ENCODE measurements around the gene RPS4Y1.
A peak's percentile ranks its signal among the peaks of the same experiment; 100 is the strongest.

The RPS4Y1 gene

GRCh38 chrY:2883561-2883960 is 42.2 kb downstream of the RPS4Y1 start:
- peak in 1 of 51 donors; percentile 0 for DNase-seq

DNA sequence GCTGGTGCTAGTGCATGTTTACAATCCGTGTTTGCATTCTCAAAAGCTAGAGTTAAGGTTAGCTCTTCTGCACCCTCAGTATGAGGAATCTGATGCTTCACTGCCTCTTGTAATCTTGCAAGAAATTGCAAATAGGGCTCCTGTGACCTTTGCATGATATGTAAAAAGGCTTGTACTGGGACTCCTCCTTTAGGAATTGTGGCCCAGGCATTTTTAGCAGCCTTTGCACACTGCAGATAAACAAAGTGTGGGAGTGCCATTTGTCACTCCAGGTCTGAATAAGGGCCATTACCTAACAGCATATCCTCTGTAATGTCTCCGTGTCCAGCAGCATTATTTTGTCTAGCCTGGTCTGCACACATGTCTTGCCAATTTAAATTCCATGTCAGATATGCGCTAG is 44.5 kb downstream of the RPS4Y1 start:
- no peak for DNase-seq

DNA sequence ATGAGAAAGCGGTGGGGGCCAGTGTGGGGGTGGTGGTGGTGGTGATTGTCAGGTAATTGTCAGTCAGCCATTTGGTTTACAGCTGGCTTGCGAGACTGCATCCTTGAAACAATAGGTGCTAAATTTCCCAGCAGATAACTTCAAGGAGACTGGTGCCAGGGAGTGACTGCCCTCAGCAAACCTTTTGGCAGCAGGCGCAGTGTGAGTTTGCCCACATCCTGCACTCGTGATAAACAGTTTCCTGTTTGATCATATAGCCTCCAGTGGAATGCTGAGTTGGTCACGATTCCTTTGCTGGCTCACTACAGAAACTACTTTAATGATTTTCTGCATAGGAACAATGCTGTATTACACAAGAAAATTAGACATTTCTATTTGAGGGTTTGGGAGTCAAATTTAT is 46.0 kb downstream of the RPS4Y1 start:
- DNase-seq = no peak

DNA sequence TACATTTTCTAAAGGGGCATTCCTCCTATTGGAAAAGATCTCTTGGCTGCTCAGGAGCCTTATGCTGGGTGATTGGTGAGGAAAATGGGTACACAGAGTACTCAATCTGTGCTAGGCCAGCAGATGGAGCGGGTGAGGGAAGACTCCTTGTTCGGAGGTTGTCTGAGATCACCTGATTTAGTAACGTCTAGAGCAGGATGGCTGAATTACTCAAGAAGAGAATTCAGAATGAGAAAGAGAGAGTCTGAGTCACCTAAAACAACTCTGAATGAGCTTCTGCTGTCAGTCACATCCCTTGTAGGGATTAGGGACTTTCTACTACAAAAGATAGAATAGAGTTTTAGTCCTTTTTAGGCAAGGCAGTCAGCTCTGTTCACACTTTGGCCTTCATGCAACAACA is 46.6 kb downstream of the RPS4Y1 start:
- no peak for DNase-seq

- no peak for DNase-seq
These were observed 52.1 kb downstream of the RPS4Y1 start for GRCh38 chrY:2893471-2893870.

DNA sequence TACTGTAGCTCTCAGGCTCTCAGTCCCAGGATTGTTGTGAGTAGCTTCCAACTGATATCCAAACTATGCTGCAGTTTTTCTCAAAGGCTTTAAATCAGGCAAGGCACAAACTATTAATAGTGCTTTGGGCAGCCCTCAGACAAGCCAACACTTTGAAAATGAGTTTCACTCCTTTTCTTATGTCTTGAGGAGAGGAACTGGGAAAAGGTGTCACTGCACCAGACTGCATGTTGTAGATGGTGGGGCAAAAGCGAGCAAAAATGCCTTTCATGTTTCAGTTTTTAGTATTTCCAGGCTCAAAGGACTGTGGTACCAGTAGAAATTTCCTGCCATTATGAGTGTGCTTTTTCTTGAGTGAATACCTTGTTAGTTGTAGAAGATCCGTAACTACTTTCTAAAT is 54.6 kb downstream of the RPS4Y1 start:
- no peak for DNase-seq

GRCh38 chrY:2907356-2907755 is 66.0 kb downstream of the RPS4Y1 start:
- no peak for DNase-seq

GRCh38 chrY:2913066-2913815 is 71.8 kb downstream of the RPS4Y1 start:
- DNase-seq = peak in 1 of 51 donors; percentile 0

All from hypothalamus (tissue), 51 donors.